Measurements from ENCODE around the gene MPEG1. TPM values are rescaled to one million over a fixed set of nuclear protein-coding genes. Genes with fewer than 3 reads are reported as not detected.

MPEG1 gene
- total and polyA plus RNA-seq, 9 of the 15 experiments (the other 6 are each of a cell fraction or from before 2014, with no cell fraction given) = 0.07 TPM; not detected in 8

DNA sequence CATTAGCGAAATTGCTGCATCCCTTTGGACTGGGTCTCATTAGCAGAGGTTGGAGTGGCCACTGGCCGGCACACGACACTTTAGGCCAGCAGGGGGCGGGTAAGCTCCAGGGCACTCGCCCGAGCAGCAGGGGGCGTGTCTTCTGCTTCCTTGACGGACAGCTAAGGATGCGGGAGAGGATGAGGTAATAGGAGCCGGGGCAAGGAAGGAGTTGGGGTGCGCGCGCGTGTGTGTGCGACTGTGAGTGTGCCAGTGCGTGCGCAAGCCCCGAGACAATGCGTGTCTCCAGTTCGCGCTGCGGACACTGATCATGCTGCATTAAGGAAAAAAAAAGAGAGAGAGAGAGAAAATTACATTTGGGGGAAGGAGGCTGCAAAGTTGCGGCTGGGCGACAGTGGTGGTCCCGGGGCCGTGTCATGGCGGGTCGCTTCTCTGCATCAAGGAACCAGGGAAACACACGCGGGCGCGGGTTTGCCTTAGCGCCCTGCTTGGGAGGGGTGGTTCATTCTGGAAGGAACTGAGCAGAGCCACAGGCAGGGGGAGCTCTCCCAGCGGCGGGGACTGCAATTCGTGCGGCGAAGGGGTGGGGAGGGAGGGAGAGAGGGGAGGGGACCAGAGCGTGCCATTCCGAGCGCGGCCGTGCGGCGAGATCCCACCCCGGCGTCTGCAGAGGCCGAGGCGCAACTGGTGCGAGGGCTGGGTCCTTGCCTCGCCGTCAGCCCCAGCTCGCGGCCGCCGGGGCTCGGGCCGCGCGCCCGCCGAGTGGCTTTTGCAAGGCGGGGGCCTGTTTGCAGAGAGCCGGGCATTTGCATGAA is 41.0 kb downstream of the MPEG1 start, which contains the start of gene DTX4 (continued):
- TF ChIP-seq, protein P1, sequence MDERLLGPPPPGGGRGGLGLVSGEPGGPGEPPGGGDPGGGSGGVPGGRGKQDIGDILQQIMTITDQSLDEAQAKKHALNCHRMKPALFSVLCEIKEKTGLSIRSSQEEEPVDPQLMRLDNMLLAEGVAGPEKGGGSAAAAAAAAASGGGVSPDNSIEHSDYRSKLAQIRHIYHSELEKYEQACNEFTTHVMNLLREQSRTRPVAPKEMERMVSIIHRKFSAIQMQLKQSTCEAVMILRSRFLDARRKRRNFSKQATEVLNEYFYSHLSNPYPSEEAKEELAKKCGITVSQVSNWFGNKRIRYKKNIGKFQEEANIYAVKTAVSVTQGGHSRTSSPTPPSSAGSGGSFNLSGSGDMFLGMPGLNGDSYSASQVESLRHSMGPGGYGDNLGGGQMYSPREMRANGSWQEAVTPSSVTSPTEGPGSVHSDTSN (CRISPR knock-in tag; IDR thresholded peaks at IDR 0.05; ENCODE audit: low read depth) = peak; percentile 85
- TF ChIP-seq, protein P1 (tag; conservative IDR thresholded peaks at IDR 0.05; ENCODE audit: low read depth) = peak; percentile 94
- TF ChIP-seq MAX (CRISPR knock-in tag; IDR thresholded peaks at IDR 0.05) (peak; percentile 75), SREBF1 (IDR thresholded peaks at IDR 0.05; ENCODE audit: borderline replicate concordance, low read depth, low read length) (no peak), SAP30 (IDR thresholded peaks at IDR 0.05; ENCODE audit: borderline replicate concordance, insufficient read depth, low read depth, low read length, poor library complexity, severe bottlenecking) (peak; percentile 19), ERF (CRISPR knock-in tag; IDR thresholded peaks at IDR 0.05) (0 out of 2 replicates have a peak, but pooled peaks have one; percentile 16), PRDM10 (IDR thresholded peaks at IDR 0.05; ENCODE audit: partially characterized antibody) (peak; percentile 47), ZNF511 (CRISPR knock-in tag; IDR thresholded peaks at IDR 0.05) (peak; percentile 41), MTA3 (IDR thresholded peaks at IDR 0.05; ENCODE audit: borderline replicate concordance) (peak; percentile 77; the same call in 1 of the 2 replicates), HDAC2 (IDR thresholded peaks at IDR 0.05) (0 out of 2 replicates have a peak, but pooled peaks have one; percentile 66), NKRF (IDR thresholded peaks at IDR 0.05; ENCODE audit: borderline replicate concordance) (peak; percentile 43; the same call in 1 of the 2 replicates), ELF4 (CRISPR knock-in tag; IDR thresholded peaks at IDR 0.05) (0 out of 2 replicates have a peak, but pooled peaks have one; percentile 18), DEAF1 (CRISPR knock-in tag; IDR thresholded peaks at IDR 0.05) (peak; percentile 84), CREM (IDR thresholded peaks at IDR 0.05; ENCODE audit: low read depth) (peak; percentile 57), HDAC1 (IDR thresholded peaks at IDR 0.05) (peak in 1 of 2 experiments; percentile 56; a peak in 2 of 4 replicates)
